GM18499 (cell line): ENCODE results near the gene PPIF.

ENCODE experiments used
- ATAC-seq: cut with Tn5 transposase; IDR thresholded peaks from one replicate; pipeline ENCODE4 v1.9.1; 2021; ENCODE audit warnings: moderate number of reproducible peaks; ENCODE audit not compliant: insufficient read depth, unreplicated experiment

The PPIF gene

DNA sequence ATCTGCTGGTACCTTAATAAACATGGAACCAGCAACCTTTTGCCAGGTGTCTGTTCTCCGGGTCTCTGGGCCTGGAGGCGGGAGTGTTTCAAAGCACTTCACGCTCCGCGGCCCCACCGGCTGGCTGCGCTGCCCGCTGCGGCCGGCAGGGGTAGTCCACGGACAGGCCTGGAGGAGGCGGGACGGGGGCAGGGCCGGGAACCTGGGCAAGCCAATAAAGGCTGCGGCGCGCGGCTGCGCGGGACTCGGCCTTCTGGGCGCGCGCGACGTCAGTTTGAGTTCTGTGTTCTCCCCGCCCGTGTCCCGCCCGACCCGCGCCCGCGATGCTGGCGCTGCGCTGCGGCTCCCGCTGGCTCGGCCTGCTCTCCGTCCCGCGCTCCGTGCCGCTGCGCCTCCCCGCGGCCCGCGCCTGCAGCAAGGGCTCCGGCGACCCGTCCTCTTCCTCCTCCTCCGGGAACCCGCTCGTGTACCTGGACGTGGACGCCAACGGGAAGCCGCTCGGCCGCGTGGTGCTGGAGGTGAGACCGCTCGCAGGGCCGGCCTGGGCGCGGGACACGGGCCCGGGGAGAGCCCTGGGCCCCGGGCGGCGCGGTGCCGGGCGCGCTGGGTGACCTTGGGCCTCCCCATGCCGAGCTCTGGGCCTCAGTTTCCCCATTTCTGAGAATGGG, at the start of gene PPIF:
Gene PPIF (plus strand): TSS at position 244 of the 668 bp plus-strand sequence. CDS start 80 bp downstream, at position 324.
- peak; percentile 58 for ATAC-seq

DNA sequence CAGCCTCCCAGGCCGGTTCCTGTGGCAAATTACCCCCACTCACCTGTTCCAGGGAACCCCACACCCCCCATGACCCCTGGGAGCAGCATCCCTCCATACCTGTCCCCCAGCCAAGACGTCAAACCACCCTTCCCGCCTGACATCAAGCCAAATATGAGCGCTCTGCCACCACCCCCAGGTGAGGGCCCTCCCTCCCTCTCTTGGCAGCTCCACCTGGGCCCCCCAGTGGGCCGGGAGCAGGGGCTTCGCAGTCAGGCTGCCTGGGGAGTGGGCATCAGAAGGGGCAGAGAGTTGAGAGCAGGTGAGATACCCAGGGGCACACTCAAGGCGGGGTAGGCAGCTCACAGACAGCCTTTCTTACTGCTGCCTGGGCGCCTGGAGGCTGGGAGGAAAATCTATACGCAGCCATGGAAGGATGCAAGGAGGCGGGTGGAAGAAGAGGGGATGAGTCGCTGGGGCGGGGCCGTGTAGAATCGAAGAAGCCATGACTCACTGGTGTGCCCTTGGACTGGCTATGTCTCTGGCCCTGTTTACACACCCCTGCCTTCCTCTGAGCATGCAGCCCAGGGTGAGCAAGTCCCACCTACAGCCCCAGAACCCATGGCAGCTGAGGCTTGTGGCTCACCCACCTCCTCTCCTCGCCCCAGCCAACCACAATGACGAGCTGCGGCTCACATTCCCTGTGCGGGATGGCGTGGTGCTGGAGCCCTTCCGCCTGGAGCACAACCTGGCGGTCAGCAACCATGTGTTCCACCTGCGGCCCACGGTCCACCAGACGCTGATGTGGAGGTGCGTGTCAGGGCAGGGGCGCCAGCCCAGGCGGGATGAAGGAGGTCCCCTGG, 48.6 kb upstream of the PPIF start:
- no peak for ATAC-seq

DNA sequence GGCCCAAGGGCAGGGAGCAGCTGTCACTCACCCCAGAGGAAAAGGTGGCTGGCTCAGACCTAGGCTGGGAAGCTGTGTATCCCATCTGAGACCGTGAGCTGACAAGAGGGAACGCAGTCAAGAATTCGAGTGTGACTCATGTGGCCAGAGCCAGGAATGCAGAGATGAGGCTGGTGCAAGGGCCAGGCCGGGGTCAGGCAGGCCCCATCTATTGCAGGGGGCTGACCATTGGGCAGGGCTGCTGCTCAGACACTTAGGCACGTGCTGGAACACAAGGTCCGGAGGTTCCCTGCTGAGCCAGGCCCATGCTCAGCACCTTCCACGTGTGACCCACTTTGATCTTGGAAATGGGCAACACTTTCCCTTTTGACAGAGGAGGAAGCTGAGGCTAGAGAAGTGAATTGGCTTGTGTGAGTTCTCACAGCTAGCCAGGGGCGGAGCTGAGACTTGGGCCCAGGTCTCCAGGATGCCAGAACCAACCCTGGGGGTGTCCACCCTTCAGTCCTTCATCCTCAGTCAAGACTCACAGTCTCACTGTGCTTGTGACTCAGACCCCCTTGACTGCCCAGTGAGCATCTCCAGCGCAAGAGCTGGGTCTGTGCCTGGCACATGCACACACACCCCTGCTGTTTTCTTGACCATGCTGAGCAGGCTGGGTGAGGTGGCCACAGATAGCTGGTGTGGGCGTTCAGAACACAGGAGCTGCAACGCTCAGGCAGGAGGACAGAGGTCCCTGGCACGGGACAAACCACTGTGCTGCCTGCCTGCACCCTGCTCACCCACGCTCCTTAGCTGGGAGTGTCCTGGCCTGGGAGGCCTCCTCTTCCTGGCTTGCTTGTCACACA, 47.6 kb upstream of the PPIF start:
- ATAC-seq: no peak

DNA sequence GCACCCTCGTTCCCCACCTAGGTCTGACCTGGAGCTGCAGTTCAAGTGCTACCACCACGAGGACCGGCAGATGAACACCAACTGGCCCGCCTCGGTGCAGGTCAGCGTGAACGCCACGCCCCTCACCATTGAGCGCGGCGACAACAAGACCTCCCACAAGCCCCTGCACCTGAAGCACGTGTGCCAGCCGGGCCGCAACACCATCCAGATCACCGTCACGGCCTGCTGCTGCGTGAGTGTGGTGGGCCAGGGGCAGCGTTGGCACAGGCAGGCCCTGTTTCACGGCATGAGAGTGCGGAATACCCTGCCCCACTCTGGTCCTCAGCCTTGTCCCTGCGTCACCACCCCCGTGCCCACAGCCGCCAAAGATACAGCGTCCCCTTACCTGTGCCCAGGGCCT, 46.6 kb upstream of the PPIF start:
- ATAC-seq: no peak

DNA sequence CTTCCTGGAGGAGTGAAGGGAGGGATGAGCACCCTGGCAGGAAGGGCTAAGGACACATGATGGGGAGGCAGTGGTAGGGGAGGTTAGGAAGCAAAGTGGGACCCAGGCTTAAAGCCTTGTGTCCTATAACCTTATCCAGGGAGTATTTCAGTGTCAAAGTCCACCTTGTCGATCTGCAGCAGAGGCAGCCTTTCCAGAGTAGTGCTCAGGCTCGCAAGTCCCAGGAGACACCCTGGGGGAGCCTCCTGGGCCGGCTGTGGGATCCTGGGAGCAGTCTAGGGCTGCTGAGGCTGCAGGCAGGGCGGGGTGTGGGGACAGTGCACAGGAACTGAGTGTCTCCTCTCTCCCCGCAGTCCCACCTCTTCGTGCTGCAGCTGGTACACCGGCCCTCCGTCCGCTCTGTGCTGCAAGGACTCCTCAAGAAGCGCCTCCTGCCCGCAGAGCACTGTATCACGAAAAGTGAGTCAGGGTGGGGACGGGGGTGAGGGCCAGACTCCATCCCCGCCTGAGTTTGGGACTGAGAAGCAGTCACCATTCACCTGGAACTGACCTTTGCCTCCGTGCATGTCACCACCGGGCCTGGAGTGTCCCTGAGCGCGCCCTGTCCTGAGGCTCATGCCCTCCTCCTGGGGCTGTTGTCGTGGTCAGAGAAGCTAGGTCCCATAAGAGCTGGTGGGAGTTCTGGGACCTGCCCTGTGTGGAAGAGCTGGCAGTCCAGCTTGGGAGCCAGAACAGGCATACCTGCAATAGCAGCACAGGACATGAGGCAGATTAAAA, 45.3 kb upstream of the PPIF start:
- no peak for ATAC-seq

DNA sequence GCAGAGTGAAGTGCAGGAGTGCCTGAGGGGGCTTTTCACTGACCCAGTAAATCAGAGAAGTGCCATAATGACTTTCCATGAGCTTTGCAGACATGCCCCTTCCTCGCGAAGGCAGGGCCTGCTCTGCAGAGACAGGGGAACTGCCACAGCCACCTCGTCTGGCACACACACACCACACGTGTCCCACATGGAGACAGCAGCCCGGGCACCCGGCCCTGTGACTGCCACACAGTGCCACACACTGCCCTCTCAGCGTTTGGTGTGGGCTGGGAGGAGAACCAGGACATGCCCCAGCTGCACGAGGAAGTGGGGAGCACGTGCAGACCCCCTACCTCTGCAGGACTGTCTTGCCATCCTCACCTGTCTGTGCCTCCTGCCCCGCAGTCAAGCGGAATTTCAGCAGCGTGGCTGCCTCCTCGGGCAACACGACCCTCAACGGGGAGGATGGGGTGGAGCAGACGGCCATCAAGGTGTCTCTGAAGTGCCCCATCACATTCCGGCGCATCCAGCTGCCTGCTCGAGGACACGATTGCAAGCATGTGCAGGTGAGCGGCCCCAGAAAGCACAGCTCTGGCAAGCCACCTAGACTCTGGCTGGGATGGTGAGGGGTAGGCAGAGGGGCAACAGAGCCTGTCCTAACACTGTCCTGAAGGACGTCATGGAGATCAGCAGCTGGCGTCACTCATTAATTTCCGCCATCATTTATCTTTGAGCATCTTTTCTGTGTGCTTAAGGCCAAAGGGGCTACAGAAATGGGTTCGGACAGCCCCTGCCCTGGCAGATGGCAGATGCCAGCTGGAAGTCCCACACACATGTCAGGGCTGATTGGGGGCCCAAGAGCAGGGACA, 43.4 kb upstream of the PPIF start:
- ATAC-seq: no peak

DNA sequence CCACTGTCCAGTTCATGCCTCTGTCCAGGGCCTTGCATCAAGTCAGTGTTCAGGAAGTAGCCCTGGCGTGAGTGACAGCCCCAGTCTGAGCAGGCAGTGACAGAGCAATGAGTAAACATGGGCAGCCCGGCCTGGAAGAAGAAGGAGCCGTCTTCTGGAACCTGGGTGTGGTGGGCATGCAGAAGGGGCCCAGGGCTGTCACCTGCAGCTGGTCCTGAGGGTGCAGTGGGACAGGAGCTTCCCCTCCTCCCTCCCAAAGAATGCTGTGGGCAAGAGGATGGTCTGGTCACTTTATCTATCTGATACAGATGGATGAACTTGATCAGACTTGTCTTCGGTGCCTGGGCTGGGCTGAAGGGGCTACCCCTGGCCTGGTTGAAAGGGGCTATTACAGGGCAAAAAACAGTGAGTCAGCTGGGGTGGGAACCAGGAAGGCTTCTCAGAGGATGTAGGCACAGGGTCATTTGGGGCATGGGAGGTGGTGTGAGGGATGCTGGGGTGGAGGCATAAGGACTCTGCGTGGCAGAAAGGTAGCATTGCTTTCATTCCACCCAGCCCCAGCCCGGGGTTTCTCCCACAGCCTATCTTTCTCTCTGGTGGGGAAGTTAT, 42.7 kb upstream of the PPIF start:
- no peak for ATAC-seq

DNA sequence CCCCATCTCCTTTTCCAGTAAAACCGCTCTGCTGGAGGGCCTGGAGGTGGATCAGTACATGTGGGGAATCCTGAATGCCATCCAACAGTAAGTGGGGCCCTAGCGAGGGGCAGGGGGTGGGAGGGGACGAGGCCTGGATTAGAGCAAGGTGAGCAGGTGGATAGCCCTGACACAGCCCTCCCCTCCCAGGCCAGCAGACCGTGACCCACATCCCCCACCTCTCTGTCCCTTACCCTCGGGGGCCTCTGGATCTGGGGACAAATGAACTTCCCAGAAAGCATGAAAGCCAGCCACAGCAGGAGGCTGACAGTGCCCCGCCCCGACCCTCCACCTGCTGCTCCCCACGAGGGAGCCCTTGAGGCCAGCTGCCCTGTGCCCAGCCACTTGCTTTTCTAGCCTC, 41.8 kb upstream of the PPIF start:
- no peak for ATAC-seq

DNA sequence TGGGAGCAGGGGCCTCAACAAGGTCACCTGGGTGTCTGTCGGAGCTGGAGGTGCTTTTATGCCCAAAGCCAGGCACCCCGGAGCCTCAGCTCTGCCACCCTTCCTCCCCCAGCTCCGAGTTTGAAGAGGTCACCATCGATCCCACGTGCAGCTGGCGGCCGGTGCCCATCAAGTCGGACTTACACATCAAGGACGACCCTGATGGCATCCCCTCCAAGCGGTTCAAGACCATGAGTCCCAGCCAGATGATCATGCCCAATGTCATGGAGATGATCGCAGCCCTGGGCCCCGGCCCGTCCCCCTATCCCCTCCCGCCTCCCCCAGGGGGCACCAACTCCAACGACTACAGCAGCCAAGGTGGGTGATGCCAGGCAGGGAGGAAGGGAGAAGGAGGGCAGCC, 41.3 kb upstream of the PPIF start:
- no peak for ATAC-seq

DNA sequence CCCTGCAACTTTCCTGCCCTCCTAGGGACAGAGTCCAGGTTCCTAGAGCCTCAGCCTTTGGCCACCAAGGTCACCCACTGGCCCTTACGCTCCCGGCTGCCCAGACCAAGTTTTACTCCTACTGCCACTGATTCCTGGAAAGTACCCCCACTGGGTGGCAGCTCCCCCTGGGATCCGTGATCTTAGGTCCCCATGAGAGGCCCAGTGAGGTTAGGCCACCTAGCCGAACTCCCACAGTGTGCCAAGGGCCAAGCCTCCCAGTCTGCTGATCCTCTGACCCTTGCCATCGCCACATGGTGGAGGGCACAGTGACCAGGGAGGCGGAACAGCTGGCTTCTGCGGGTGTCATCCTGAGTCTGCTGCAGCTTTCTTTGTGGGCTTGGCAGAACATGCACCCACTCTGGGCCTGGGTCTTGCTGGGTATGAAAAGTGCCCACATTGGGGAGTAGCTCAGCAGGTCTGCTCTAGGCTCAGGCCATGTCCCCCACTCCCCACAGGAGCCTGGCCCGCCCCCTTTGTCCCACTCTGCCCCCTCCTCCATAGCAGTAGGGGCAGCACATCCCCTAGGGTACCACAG, 40.5 kb upstream of the PPIF start:
- no peak for ATAC-seq

DNA sequence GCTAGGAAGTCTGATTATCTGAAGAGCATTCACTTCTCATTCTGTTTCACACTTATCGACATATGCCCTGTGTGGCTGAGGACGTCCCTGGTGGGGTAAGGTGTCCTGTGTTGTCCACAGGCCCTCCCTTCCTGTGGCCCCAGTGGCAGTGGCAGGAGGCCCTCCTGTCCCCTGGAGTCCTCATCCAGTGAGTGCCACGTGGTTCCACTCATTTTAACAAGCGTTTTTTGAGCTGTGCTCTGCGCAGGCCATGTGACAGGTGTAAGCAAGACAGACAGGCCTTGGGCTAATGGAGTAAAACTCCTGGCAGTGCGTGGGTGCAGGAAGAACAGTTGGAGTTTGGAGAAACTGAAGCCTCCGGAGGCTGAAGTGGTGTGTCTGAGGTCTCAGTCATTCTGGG, 39.3 kb upstream of the PPIF start:
- ATAC-seq: no peak

DNA sequence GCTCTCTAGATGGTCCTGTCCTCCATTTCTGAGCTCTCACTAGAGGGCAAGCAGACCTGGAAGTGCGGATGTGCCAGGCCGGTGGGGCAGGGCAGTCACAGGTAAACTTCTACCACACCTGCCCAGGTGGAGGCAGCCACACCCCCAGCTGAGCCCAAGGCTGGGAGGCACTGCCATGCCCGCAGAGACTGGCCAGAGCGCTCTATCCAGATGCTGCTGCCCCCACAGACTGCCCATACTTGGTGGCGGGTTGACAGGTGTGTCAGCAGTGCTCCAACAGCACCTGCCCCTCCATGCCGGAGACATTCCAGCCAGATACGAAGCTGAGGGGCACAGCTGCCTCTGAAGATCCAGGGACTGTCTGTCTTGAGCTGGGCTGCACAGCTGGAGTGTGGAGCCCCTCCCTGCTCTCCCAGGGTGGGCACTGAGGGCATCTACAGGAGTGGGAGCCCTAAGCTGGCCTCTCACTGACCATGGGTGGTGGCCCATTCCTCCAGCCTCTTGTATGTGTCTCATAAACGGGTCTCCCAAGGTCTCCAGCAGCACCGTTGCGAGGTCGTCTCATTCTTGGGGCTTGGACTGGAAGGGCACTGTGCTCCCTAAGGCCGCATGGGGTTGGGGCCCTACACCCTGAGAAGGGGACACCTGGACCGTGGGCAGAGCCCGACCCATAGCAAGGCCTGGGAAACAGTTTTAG, 38.2 kb upstream of the PPIF start:
- no peak for ATAC-seq

DNA sequence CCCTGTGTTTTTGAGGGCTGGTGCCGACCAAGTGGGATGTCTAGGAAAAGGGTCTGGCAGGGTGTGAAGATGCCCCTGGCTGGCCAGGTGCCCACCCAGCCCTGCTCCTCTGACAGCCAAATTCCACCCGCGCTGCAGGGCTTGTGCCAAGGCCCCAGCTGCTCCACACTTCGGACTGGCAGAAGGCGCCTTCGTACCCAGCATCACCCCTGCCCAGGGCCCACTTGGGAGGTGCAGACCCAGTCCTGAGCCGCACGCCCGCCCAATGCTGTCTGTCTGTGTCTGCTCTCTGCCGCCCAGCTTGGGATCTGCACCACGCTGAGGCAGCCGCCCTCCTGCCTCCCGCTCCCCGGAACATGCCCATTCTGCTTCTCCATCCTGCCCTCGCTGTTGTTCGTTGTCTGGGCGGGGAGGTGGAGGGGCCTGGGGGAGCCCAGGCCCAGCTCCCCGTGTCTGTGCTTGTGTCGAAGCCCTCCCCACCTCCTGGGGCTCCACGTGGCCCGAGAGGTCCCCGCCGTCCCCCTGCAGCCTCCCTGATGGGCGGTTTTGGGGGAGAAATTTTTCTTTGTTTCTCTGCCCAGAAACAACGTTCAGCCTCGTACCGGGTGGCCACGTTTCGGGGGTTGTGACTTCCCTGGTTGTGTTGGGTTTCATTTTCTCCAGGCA, 36.9 kb upstream of the PPIF start:
- ATAC-seq: no peak

DNA sequence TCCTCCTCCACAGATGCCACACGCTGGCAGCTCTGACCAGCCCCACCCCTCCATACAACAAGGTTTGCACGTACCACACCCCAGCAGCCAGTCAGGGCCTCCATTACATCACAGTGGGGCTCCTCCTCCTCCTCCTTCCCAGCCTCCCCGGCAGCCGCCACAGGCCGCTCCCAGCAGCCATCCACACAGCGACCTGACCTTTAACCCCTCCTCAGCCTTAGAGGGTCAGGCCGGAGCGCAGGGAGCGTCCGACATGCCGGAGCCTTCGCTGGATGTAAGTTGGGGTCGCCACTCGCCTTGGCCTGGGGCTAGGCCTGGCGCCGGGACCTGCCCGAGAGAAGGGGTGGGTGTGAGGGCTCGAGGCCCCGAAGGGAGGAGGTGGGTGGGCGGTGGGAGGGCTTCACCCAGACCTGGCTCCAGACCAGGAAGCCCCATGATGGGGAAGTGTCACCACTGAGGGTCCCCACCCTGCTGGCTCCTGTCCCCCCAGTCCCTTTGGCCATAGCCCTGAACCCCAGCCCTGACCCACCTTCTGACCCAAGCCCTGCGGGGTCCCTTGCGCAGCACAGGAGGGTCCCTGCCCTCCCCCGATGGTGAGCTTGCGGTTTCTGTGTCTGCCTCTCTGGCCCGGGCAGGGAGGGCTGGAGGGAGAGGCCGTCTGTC, 36.2 kb upstream of the PPIF start:
- ATAC-seq: no peak

DNA sequence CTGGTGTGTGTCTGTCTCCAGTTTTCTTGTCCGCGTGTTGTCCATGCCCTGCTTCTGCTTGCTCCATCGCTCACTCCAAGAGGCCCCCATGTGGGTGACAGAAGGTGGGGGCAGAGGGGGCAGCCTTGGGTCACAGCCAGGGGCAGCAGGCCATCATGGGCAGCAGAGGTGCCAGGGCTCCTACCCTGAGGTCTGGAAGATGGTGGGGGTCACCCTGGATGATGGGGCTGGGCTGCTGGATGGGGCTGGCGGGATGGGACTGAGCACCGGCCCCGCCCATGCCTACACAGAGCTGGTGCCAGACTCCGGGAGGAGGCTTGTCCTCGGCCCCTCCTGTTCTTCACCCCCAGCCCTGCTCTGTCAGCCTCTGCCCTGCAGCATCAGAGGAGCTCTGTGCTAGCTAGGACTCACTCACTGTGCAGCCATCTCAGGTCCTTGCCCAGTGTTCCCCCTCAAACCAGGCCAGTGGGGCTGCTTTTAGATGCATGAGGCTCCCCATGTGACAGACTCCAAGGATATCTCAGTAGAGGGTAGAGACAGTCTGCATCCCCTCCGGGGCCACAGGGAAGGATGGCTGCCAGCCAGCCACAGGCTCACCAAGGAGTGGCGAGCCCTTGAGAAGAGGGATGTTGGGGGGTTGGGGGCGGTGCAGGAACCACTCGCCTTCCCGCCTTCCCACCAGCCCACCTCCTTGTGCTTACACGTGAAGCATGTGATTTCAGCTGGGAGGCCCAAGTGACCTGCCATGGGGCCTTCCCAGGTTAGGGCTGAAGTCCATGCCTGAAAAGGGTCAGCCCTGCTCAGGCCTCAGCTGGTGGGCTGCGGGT, 35.5 kb upstream of the PPIF start:
- ATAC-seq: no peak

DNA sequence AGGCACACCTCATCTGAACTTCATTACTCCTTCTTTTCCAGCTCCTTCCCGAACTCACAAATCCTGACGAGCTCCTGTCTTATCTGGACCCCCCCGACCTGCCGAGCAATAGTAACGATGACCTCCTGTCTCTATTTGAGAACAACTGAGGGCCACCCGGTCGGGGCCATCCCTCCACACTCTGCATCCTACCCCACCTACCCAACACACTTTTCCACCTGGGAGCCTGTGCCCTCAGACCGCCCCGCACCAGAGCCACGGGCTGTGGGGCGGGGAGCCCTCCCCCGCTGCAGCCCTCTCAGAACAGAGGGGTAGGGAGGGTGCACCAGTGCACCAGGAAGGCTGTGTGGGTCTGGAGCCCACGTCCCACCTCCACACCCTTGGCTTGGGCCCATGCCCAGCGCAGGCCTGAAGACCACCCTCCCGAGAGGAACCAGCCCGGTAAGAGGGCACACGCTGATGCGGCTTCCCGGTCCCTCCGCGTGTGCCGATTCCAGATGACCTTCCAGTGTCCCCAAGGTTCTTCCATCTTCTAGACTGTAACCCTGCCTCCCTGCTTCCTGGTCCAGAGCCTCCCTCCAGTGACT, 34.6 kb upstream of the PPIF start:
- ATAC-seq: no peak
